Mucosa of stomach (tissue), 1 donor: ENCODE results near the gene ALDH1A1.

ENCODE experiments used
- H3K27me3 ChIP-seq: one replicate; pipeline ENCODE4 v1.7.0; 2013; ENCODE audit warnings: mild to moderate bottlenecking, low read length; ENCODE audit not compliant: control insufficient read depth, insufficient read depth
- H3K36me3 ChIP-seq: one replicate; pipeline ENCODE4 v1.7.0; 2013; ENCODE audit warnings: low read length; ENCODE audit not compliant: control insufficient read depth, insufficient read depth
- H3K4me1 ChIP-seq: one replicate; pipeline ENCODE4 v1.7.0; 2013; ENCODE audit warnings: mild to moderate bottlenecking, low read length; ENCODE audit not compliant: control insufficient read depth, insufficient read depth
- H3K4me3 ChIP-seq: one replicate; pipeline ENCODE4 v1.7.0; 2013; ENCODE audit warnings: low read length
- H3K9ac ChIP-seq: one replicate; pipeline ENCODE4 v1.7.0; 2013; ENCODE audit warnings: mild to moderate bottlenecking, low read length, moderate library complexity
- H3K9me3 ChIP-seq: one replicate; pipeline ENCODE4 v1.7.0; 2013; ENCODE audit warnings: mild to moderate bottlenecking, low read length, moderate library complexity; ENCODE audit not compliant: control insufficient read depth
- donor health status: Pancreatic carcinoma.

The ALDH1A1 gene

DNA sequence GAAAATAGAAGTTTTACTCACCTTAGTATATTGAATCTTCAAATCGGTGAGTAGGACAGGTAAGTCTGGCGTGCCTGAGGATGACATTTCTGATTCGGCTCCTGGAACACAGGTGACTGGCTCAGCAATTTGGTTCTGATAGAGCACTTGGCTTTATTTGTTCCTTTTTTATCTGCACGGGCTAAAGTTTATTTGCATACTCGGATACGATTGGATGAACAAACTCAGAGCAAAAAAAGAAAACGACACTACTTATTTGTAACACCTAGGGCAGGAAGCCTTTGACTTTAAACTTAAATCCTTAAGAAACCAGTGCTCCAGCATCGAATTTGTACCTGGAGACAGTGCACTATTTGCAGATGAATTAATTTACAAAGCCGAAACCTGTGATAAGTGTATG lies at the start of gene ALDH1A1:
TSS of gene ALDH1A1 (minus strand) at position 140 of the 400 bp plus-strand sequence. CDS start at position 87, 53 bp downstream.
- Histone ChIP-seq H3K9me3 (no peaks in the 10 kb centered on the region), H3K9ac (peak within 1 kb of the TSS; percentile 73), H3K4me1 (peaks cover 23% of the 10 kb centered on the region), H3K36me3 (no peaks in the 10 kb centered on the region), H3K27me3 (no peaks in the 10 kb centered on the region), H3K4me3 (peak within 1 kb of the TSS; percentile 62)

DNA sequence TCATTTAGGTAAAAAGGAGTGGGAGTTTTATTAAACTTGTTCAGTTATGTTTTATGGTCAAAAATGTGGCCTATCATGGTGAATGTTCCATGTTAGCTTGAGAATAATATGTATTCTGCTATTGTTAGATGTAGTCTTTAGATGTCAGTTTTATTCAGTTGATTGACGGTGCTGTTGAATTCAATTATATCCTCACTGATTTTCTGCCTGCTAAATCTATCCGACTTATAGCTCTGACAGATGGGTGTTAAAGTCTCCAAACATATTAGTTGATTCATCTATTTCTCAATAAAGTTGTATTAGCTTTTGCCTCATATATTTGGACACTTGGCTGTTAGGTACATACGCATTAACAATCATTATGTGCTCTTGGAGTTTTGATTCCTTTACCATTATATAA lies 49.0 kb upstream of the ALDH1A1 start:
- Histone ChIP-seq H3K9me3 (no peaks in the 10 kb centered on the region), H3K4me1 (no peaks in the 10 kb centered on the region), H3K4me3 (no peak overlapping the region), H3K27me3 (no peaks in the 10 kb centered on the region), H3K9ac (no peak overlapping the region), H3K36me3 (no peaks in the 10 kb centered on the region)

DNA sequence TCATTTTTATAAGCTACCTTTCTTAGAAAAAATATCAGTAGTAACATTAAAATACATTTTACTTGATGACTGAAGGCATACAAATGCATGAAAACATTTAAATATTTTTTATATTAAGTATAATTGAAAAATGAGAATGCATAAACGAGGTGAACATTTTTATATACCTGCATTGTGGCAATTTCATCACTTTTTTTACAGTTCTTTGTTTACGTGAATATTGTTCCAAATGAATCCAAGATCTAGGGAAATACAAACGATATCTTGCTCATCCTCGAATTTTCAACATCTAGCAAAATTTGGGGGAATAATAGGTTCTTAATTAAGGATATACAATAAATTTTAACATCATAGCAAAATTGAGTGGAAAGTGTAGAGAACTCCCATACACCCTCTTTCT lies 45.5 kb upstream of the ALDH1A1 start:
- no peak overlapping the region for H3K4me3 ChIP-seq
- H3K9me3 ChIP-seq = no peaks in the 10 kb centered on the region
- no peak overlapping the region for H3K9ac ChIP-seq
- no peaks in the 10 kb centered on the region for H3K27me3 ChIP-seq
- H3K4me1 ChIP-seq = no peaks in the 10 kb centered on the region
- H3K36me3 ChIP-seq = no peaks in the 10 kb centered on the region

DNA sequence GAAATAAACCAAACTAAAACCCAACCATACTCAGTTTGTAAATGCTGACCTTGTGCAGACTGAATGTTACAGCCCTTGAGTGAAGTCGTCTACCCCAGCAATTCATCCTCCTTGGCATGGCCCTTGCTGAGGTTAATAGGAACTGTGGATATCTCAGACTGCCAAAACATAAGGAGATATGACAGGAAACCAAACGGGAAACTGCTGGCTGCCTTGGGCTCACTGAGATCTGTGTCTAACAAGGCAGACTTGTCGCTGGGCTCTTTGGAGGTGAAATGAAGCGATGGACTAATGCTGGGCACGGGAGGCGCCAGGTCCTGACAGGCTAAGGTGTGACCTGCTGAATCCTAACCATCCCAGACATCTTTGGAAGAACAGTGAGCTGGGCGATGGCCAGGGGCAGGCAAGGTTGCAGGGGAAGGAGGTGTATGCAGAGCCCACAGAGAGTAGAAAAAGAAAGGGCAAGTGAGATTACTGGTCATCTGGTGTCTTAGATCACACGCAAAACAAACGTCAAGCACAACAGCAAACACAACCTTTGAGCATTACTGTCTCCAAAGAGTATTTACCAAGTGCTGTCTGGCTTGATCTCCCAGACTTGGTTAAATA lies 44.6 kb upstream of the ALDH1A1 start:
- no peaks in the 10 kb centered on the region for H3K36me3 ChIP-seq
- H3K9me3 ChIP-seq = no peaks in the 10 kb centered on the region
- H3K4me1 ChIP-seq = no peaks in the 10 kb centered on the region
- no peak overlapping the region for H3K4me3 ChIP-seq
- no peak overlapping the region for H3K9ac ChIP-seq
- H3K27me3 ChIP-seq = no peaks in the 10 kb centered on the region

- H3K36me3 ChIP-seq = no peaks in the 10 kb centered on the region
- no peak overlapping the region for H3K9ac ChIP-seq
- no peaks in the 10 kb centered on the region for H3K4me1 ChIP-seq
- H3K27me3 ChIP-seq = no peaks in the 10 kb centered on the region
- H3K4me3 ChIP-seq = no peak overlapping the region
- no peaks in the 10 kb centered on the region for H3K9me3 ChIP-seq
Measured at GRCh38 chr9:72996684-72997314, 43.9 kb upstream of the ALDH1A1 start.

DNA sequence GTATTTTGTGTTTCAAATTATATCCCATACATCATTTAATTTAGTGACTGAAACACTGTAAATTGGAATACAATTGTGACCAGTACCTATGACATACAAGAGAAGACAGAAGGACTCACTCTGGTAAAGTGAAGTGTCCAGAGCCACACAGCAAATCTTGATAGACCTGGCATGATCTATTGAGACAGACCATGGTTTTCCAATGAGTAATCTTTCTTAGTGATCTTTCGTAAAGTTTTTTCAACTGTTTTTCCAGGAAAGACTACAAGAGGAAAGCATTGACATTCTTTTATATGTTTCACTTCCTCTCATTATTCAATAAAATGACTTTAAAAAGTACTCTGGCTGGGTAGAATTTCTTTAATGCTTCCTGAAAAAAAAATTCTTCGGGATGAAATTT lies 43.3 kb upstream of the ALDH1A1 start:
- H3K9me3 ChIP-seq = no peaks in the 10 kb centered on the region
- no peak overlapping the region for H3K4me3 ChIP-seq
- H3K27me3 ChIP-seq = no peaks in the 10 kb centered on the region
- H3K4me1 ChIP-seq = no peaks in the 10 kb centered on the region
- no peaks in the 10 kb centered on the region for H3K36me3 ChIP-seq
- H3K9ac ChIP-seq = no peak overlapping the region

GRCh38 chr9:72995131-72996024 lies 42.5 kb upstream of the ALDH1A1 start:
- no peaks in the 10 kb centered on the region for H3K4me1 ChIP-seq
- no peaks in the 10 kb centered on the region for H3K27me3 ChIP-seq
- no peak overlapping the region for H3K9ac ChIP-seq
- H3K9me3 ChIP-seq = no peaks in the 10 kb centered on the region
- H3K4me3 ChIP-seq = no peak overlapping the region
- H3K36me3 ChIP-seq = no peaks in the 10 kb centered on the region

GRCh38 chr9:72991772-72992171 lies 38.9 kb upstream of the ALDH1A1 start:
- Histone ChIP-seq H3K4me3 (no peak overlapping the region), H3K9ac (no peak overlapping the region), H3K27me3 (no peaks in the 10 kb centered on the region), H3K36me3 (no peaks in the 10 kb centered on the region), H3K9me3 (no peaks in the 10 kb centered on the region), H3K4me1 (peaks cover 4% of the 10 kb centered on the region)

DNA sequence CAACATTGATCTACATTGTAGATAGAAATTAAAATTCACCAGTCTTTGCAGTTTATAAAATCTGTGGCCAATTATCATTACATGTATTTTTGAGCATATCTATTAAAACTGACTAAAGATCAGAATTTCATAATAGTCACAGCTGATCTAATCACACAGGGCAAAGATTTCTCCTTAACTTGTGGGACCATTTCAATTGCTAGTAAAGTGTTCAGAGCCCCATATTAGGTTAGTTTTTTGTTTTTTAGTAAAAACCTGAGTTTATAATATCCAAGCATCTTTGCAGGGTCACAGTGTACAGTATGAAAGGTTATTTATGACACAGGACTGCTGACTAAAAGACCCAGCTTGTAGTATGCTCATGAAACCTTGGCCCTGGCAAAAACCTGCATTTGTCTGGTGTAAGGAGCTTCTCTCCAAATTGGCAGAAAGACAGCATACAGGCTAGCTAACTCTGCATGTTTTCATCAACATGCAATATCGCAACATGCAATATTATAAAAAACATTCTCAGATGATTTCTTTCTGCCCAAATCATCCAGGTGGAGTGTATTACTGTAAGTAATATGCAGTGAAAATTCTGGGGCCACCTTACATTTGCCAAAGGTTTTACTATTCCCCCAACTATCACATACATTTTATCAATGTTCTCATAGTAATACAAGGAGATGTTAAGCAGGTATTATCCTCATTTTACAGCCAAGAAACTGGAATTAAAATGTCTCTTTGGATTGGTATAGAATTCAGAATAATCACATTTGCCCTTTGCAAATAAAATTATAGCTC lies 37.7 kb upstream of the ALDH1A1 start:
- no peak overlapping the region for H3K4me3 ChIP-seq
- H3K9me3 ChIP-seq = no peaks in the 10 kb centered on the region
- no peaks in the 10 kb centered on the region for H3K36me3 ChIP-seq
- H3K4me1 ChIP-seq = peaks cover 4% of the 10 kb centered on the region
- no peak overlapping the region for H3K9ac ChIP-seq
- H3K27me3 ChIP-seq = no peaks in the 10 kb centered on the region

- H3K27me3 ChIP-seq = no peaks in the 10 kb centered on the region
- no peak overlapping the region for H3K9ac ChIP-seq
- no peaks in the 10 kb centered on the region for H3K9me3 ChIP-seq
- peaks cover 25% of the 10 kb centered on the region for H3K4me1 ChIP-seq
- no peak overlapping the region for H3K4me3 ChIP-seq
- H3K36me3 ChIP-seq = no peaks in the 10 kb centered on the region
Measured at GRCh38 chr9:72986522-72987116, 33.8 kb upstream of the ALDH1A1 start.

GRCh38 chr9:72985746-72986145 lies 32.9 kb upstream of the ALDH1A1 start:
- no peaks in the 10 kb centered on the region for H3K9me3 ChIP-seq
- H3K9ac ChIP-seq = no peak overlapping the region
- no peak overlapping the region for H3K4me3 ChIP-seq
- no peaks in the 10 kb centered on the region for H3K36me3 ChIP-seq
- H3K4me1 ChIP-seq = peaks cover 25% of the 10 kb centered on the region
- no peaks in the 10 kb centered on the region for H3K27me3 ChIP-seq
